ENCODE data around the gene CADM1.
A peak's percentile ranks its signal among the peaks of the same experiment; 100 is the strongest.

CADM1 gene

DNA sequence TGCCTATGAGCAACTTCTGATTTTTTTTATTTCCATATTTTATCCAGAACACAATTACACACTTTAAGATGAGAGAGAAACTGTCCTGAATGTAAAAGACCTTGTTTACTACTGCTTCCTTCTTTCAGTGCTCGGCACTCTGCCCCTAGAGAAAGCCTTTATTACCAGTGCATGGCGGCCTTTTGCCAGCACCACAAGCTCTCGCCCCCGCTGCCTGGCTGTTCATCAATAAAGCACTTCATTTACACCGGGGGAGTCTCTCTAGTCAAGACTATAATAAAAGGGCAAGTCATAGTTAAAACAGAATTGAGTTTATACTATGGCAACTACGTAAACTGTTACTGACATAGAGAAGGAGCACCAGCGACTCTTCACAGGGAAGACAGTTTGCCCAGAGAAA, 259.5 kb downstream of the CADM1 start:
- DNase-seq (ENCODE audit: low spot score), result no peak

DNA sequence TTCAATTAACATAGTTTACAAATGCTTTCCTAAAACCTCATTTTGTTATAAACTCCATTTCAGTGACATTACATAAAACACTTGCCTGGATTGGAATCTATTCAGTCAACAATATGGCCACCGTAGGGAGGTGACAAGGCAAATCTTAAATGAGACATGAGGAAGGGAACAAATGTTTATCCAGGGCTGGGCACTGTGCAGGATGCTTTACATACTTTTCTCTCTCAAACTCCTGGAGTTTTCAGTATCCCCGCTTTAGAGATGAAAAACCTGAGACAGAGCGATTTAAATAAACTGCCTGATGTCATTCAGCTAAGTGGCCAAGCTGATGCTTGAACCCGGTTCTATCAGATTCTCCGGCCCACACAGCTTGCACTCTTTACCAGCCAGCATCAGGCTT, 259.9 kb downstream of the CADM1 start:
- no peak for DNase-seq (ENCODE audit: low spot score)

DNA sequence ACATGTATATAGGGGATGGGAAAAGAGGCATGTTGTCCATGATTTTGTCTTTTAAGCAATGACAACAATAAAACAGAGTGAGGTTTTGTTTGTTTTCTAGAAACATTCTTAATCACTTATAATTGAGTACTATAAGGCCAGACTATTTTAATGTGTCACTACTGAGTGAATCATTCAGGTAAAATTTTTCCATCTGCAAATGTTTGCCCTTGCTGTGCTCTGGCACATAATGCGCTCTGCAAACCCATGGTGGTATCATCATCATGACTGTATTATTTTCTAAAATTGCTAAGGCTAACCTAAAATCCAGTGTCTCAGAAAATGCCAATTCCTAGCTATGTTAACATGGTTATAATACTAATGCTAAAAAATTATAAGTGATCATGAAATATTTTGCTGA, 261.2 kb downstream of the CADM1 start:
- DNase-seq (ENCODE audit: low spot score), result no peak

DNA sequence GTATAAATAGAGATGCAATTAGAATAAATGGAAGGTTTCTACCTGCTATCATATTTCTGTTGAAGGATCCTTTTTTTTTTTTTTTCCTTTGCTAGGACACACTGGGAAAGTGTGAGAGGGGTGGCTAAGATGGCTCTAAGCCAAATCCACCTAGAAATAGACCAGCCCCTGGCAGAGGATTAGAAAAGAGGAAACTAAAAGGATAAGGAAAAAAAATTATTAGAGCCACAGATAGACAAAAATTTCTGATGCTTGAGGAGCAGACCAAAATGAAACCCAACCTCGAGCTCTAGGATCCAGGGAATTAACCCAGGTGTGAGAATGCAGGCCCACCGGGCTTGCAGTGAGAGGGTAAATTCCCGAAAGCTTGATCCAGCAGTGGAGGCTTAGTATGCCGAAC, 262.3 kb downstream of the CADM1 start:
- DNase-seq (ENCODE audit: low spot score), result no peak

DNA sequence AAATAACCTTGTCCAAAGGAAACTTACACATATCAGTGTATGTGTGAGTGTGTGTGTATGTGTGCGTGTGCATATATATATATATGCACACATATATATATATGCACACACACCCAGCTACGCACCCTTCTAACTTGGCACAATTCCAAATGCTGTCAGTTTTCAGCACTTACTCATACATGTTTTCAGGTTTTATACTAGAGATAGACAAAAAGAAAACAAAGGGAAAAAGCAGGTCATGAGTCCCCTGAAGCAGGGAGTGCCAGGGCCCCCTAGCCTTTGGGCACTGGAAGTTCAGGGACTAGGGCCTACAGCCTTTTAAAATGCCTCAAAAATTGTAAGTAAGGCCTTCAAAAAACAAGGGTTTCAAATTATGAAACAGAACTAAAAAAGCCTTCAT, 265.4 kb downstream of the CADM1 start:
- DNase-seq (ENCODE audit: low spot score), result no peak

DNA sequence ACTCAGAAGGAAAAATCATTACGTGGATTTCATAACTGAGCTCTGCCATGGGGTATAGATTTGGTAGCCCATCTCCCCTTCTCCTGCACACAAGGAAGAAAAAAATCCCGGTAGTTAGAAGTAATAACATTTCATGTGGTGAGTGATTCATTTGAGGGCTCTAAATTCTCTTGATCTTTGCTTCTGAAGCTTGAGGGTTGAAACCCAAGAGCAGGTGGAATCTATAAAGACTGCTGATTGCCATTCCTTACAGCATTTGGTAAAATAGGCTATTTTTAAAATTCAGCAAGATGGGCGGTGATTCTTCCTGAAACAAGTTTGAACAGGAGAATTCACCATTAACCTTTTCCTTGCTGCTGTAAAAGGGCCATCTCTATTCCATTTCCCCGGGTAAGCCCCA, 266.1 kb downstream of the CADM1 start:
- DNase-seq (ENCODE audit: low spot score), result no peak

DNA sequence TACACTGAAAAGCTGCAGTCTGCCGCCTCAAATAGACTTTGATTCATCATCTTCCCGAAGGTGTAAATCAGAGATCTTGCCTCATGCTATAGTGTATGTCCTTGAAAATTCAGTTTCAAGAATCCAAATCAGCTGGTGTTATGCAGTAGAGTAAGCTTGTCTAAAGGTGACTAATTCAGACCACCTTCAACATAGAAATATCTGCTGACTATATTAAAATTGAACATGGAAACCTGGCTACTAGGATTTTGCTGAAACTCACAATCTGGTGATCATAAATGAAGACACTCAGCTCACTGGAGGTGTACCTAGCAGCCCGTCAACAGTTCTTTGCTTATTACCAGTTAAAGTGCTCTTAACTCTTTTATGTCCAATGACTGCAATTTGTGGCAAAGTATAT, 266.6 kb downstream of the CADM1 start:
- no peak for DNase-seq (ENCODE audit: low spot score)

DNA sequence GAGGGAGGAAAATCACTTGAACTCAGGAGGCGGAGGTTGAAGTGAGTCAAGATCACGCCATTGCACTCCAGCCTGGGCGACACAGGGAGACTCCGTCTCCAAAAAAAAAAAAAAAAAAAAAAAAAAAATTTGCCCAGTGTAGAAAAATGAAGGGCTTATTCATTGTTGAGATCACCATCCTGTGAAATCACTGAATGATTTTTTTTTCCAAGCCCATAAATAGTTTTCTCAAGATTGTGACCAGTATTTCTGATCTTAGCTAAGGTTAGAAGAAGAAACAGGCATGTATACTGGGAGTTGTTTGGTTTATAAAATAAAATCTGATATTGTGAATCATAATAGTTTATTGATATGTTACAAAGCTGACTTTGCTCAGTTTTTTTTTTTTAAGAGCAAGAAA, 269.4 kb downstream of the CADM1 start:
- no peak for DNase-seq (ENCODE audit: low spot score)

DNA sequence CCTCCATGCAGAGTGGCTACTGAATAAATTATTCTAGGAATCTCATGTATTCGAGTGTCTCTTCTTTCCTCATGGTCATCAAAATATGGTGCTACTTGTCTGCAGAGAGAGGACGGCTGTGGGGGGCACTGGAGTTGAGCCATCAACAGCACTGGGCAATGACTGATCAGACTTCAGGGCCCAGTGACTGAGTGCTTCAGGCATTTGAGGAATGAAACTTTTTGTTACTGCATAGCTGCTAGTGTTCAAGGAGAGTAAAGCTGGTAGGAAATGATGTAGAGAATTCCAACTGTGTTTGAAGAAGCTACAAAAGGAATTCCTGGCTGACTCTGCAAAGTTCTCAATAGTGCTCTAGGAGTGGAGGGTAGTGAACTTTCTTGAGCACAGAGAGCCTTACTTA, 277.7 kb downstream of the CADM1 start:
- DNase-seq (ENCODE audit: low spot score), result no peak

DNA sequence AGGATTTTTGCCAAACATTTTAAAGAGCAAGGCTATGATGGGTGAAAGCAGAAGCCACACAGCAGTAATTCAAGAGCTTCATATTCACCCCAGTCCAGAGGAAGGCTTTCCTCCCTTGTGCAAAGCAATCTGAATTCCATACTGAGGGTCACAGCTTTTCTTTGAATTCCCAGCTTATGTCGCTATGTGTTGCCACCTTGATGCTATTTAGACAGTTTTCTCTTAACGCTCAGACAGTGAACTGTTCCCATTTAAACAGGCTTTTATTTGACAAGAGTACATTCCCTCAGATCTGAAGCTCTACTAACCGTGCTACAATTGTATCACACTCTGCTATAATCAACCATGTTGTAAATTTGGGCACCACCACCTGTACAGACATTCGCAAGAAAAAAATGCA, 279.7 kb downstream of the CADM1 start:
- no peak for DNase-seq (ENCODE audit: low spot score)

DNA sequence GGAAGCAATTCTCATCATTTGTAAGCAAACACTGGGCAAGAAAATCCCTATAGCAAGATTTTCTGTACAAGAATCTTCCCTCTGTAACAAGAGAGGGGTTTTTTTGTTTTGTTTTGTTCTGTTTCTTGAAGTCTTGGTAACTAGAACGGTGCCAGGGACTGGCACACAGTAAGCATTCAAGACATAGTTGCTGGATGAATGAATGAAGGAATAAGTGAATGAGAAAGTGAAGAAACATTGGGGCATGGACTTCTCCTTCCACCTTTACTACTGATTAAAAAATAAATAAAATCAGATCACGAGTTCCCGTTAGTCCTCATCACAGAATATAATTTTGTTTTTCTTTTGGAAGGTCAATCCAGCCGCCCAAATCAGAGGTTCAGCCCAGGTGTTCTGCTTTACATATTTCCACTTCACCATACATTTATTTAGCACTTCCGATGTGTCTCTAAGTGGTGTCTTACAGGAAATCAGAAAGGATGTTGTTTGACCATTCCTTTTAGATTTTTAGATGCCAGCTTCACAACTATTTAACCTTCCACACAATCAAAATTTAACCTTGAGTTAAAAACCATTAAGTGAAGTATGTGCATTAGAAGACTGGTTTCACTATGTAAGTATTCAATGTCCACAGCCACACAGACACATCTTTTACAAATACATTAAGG, 281.2 kb downstream of the CADM1 start:
- peak; percentile 15 for DNase-seq (ENCODE audit: low spot score)

DNA sequence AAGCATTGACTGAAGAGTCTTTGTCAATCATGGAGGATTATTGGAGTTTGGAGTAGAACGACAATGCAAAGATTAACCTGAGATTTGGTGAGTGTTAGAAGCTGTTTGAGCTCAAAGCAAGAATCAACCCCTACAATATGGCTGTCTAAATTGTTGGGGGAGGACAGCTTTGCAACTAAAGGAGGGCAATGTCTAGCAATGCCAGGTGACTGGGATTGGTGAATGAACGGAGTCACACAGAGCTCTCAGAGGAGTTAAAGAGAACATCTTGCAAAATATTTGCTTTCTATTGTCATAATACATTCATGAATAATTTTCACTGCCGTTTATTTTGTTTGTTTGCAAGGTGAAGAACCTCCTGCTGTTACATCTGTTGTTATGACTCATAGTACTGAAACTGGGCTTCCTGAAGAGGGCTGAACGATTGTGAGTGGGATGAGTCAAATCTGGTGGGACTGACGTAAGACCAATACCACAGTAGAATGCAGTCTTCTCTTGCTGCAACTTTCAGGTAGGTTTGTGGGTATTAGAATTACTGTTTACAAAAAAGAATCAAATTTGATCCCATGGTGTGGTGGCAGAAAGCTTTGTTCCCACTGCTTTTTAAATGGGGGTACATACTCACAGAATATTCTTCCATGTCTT, 281.9 kb downstream of the CADM1 start:
- peak; percentile 27 for DNase-seq (ENCODE audit: low spot score)

DNA sequence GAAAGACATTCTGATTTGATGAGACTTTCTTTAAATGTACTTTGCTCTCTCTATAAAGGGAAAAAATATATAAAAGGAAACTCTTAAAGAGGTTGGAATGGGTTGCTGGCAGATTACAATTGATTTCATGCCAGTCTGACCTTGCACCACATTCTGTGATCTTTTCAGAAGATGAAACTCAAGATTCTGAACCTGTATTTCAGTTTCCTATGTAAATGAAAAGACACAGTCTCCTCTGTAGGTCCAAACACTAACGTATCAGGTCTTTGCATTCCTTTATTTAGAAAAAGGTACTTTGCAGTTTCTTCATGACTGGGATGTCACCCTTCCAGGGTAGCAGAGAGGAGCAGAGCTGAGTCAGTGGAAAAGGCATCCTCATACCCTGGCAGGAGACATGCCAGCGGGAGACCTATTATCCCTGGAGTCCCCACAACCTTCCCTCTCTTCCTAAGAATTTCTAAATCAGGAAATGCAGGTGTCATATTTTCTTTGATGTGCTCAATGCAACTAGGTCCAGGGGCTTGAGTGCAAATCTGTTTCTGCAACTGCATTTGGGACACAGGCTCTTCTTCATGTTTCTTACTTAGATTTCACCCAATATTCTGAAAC, 282.6 kb downstream of the CADM1 start:
- no peak for DNase-seq (ENCODE audit: low spot score)

DNA sequence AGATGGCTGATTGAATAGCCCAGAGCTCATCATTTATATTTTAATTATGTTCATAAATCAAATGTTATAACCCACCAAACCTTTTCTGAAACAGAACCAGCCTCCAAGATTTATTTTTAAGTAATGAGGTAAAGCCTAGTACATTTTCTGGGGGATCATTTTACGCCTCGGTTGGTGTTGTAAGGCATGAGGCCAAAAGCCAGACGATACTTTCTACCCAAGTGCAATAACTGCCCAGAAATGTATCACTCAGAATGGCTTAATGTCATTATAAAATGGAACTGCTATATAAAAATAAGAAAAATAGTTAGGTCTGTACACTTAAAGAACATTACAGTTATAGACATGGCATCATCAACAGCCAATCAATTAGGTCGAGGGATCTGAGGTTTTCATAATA, 283.3 kb downstream of the CADM1 start:
- DNase-seq (ENCODE audit: low spot score), result no peak

DNA sequence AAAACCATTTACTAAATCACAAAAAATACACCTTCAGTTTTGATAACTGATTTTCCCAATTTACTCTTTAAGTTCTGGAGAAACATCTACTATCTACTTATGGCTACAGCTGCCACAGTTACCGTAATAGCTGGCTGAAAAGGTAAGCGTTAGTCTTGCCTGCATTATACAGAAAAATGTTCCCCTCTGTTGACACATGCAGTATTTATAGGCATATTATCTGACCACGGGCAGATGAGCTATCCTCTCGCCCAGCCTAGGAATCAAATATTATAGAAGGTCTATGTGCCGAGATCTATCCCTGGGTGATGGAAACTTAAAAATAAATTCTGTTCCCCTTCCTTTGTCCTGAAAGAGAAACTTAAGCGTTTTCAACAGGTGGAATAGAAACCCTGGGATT, 283.8 kb downstream of the CADM1 start:
- DNase-seq (ENCODE audit: low spot score), result no peak

DNA sequence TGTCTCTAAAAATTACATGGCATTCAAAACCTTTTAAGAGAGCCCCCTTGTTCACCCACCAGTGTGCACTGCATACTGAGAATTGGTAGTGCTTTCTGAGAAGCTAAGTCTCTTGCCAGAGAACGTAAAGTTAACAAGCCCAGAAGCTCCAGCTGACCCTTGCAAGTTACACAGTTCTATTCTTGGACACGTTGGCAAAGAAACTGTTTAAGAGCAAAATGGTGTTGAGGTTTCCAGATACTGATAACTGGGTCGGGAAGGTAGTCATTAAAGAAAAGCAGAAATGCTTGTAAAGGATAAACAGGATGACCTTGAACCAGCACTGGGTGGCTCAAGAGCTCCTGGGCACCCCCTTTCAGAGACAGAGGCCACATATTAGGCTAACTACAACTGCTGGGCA, 284.8 kb downstream of the CADM1 start:
- no peak for DNase-seq (ENCODE audit: low spot score)

DNA sequence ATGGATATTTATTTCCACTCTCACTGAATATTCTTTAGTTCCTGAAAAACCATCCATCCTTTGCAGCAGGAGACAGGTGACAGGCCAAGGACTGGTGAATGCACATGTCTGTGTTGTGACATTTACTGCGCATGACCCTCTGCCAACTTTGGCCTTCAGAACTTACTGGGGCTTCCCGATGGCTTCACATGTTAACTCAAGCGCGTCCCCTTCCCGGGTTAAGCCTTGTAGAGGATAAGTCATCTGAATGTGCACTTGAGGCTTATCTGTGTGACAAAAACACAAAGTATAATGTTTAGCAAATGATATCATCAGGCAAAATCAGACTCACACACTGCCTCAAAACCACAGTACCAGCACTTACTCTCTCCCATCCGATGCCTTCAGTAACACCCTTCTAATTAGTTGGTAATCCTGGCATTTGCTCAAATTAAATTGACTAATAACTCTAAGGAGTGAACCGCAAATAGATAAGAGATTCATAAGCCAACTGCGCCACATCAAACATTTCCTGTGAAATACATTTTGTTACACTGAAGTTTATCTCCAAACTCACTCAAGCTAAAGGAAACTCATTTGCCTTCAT, 286.4 kb downstream of the CADM1 start:
- DNase-seq (ENCODE audit: low spot score), result no peak

DNA sequence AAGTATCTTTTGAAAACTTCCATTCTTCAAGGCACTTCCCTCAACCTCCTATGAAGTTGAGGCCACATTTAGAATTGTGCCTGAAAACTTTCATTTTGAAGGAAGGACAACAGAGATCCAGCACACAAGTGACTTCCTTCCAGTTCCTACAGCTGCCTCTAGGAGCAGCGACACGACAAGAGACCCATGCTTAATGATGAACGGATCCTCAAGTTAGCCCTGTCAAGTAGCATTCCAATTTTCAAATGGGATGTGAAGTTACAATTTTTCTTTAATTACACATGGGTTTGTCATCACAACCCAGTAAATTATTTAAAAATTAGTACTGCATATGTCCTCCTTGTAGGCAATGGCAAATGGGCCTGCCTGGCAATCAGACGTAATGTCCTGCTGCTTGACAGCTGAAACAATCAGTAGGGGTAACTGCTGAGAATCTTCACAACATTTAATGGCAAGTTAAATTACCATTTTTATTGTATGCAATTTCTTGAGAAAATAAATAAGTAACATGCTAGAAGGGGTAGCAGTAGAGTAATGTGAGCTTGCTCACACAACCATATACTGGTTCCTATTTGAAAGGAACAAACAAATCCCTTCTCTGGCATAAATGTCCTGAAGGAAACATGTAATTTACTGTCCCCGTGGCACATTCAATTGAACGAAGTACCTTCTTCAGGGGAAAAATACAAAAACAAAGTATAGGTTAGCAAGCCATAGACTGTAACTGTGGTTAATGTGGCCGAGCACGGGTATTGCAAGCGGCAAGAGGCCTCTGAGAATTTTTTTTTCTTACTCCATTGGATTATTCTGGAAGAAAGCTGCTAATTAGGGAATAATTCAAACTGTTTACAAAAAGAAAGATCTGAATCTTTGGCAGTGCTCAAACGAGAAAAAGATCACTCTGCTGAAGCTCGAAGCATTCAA, 288.3 kb downstream of the CADM1 start:
- no peak for DNase-seq (ENCODE audit: low spot score)

DNA sequence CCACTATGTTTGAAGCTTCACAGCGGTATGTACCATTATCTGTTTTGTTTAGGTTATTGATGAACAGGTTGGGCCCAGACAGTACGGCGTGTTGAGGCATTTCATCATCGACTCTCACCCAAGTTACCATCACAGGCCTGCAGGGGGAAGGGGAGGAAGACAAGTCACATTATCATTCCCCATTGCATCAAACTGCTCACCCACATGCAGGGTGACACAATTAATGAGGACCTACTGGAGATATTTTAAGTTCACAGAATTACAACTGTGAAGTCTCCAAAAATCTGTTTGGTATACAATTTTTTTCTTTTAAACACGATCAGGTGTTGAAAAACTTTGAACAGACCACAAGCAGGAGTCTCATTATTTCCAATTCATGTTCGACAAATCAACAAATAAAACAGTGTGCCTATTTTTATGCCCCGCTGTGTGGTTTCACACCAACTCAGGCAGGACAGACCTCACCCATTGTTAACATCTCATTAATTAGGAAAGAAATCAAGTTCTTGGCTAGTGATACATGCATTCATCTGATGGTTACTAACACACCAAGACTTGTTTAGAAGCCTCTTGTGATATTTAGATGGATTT, 289.5 kb downstream of the CADM1 start:
- DNase-seq (ENCODE audit: low spot score), result no peak

DNA sequence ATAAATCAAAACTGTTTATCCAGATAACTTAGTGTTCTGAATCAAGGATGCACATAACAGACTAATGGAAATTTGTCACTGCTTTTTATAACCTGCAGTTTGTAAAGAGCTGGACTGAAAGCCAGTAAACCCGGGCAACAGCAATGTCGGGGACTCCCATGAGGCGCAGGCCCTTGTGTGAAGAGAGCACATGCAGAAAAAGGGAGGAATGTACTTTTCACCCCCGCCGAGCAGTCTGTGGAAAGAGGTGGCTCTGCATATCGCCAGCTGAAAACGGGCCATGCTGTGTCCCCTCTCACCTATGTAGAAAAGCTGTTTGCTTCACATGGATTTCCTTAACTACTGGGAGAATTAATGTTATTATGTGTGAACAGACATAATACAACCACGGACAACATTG, 291.2 kb downstream of the CADM1 start:
- DNase-seq (ENCODE audit: low spot score), result no peak

DNA sequence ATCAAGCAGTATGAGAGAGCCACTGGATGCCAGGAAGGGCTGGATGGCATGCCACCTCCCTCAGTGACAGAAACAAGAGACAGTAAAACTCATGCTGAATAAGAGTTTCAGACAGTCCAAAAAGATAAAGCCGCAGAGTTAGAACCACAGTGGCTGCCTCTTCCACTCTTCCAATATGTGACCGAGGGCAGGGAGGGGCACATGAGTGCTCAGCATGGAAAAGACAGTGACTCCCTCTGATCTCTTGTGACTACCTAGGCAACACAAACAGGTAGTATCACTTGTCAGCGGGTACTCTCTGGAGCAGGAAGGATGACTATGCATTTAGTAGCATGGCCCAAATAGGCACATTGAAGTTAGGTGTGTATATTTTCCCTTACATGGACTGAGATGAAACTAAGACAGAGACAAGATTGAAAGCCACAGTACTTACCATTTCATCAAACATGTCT, 295.4 kb downstream of the CADM1 start:
- DNase-seq (ENCODE audit: low spot score), result no peak

DNA sequence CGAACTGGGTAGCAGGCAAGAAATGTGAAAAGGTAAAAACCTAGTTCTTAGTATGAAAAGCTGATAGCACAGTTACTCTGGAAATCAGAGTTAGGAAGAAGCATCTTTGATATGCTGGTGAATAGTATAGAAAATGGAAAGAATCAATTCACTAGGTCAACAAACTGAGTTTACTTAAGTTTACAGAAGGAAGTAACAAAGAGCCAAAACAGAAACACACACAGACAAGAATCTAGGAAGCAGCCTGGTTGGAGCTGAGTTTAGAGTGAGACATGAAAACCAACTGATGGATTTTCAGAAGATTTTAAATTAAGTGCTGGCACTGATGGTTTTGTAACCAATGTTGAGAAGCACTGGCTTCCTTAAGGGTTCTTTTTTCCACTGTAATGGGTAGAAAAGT, 296.3 kb downstream of the CADM1 start:
- no peak for DNase-seq (ENCODE audit: low spot score)
